Gastrocnemius medialis (tissue), 4 donors: ENCODE data around the gene TSPAN14. TPM values are rescaled to one million over a fixed set of nuclear protein-coding genes. Genes with fewer than 3 reads are reported as not detected.

Experiments
- ATAC-seq, 2 donors: fragments of 150-250 bp; one replicate each; pipeline ENCODE4 v1.9.1; 2016
- DNase-seq, 2 donors: peaks; one replicate each; pipeline ENCODE4 v3.0.0-alpha.2; 2019
- H3K27ac ChIP-seq, 4 donors: fragments of 200-600 bp; sonication (generic); 1 replicate in 1 of 4; 2 replicates in 3 of 4; pipeline ENCODE4 v1.5.1; 2016 to 2018; ENCODE audit warnings: mild to moderate bottlenecking in 2 of 4, moderate library complexity in 1 of 4
- H3K27me3 ChIP-seq, 3 donors: fragments of 200-600 bp; sonication (generic) in 2 of 3; 1 replicate in 1 of 3; 2 replicates in 2 of 3; pipeline versions ENCODE4 v1.5.1 to v1.6.0; 2016 to 2019; ENCODE audit warnings: mild to moderate bottlenecking in 1 of 3, moderate library complexity in 1 of 3
- H3K36me3 ChIP-seq, 2 donors: fragments of 200-600 bp; sonication (generic) in 1 of 2; one replicate each; pipeline ENCODE4 v1.5.1; 2017 to 2018
- H3K4me1 ChIP-seq, 2 donors: fragments of 200-600 bp; sonication (generic) in 1 of 2; one replicate each; pipeline ENCODE4 v1.5.1; 2016 to 2017; ENCODE audit warnings: mild to moderate bottlenecking in 2 of 2
- H3K4me3 ChIP-seq, 4 donors: fragments of 200-600 bp; sonication (generic) in 3 of 4; 1 replicate in 1 of 4; 2 replicates in 3 of 4; pipeline ENCODE4 v1.5.1; 2016 to 2019; ENCODE audit warnings: mild to moderate bottlenecking in 2 of 4
- H3K9me3 ChIP-seq, 3 donors: fragments of 200-600 bp; sonication (generic) in 2 of 3; 1 replicate in 1 of 3; 2 replicates in 2 of 3; pipeline ENCODE4 v1.5.1; 2016 to 2019
- POLR2A ChIP-seq, 2 donors: fragments of 450-650 bp; IDR thresholded peaks; one replicate each; pipeline ENCODE4 v1.6.1; 2017; ENCODE audit warnings: antibody characterized with exemption in 2 of 2, mild to moderate bottlenecking in 2 of 2, moderate library complexity in 2 of 2
- in situ Hi-C, 4 donors: fragments of 200-750 bp; cut with MboI; loops; one replicate each; pipeline versions ENCODE4 v1.15.0 to v1.8.0; 2017; ENCODE audit warnings: low sequenced_read_pairs in 4 of 4
- intact Hi-C: fragments of 100-400 bp; cut with DNase I; formaldehyde crosslinking; loops from one replicate; pipeline ENCODE4 v1.15.1; 2023; ENCODE audit warnings: low total_unique reads
- total RNA-seq, 4 donors: library from RNA; depleted of rRNA; stranded (reverse); fragments of >200 nt; gene quantifications; one replicate each; pipeline versions ENCODE4 v1.1.0 to v1.2.3, GENCODE V29; 2016
- TF ChIP-seq, protein P1 (sequence below), 5 experiments: fragments of 450-650 bp in 3 of 5; fragments of 200-600 bp in 2 of 5; sonication (generic) in 2 of 5; IDR thresholded peaks in 4 of 5; conservative IDR thresholded peaks in 1 of 5; 1 replicate in 4 of 5; 2 replicates in 1 of 5; pipeline ENCODE4 v1.5.1; 2016 to 2019; ENCODE audit warnings: antibody characterized with exemption in 5 of 5, mild to moderate bottlenecking in 3 of 5, moderate library complexity in 3 of 5

Gene TSPAN14
- total RNA-seq, 4 donors from 2014 or later = 22.6 to 29.3 (median 26.9) TPM

DNA sequence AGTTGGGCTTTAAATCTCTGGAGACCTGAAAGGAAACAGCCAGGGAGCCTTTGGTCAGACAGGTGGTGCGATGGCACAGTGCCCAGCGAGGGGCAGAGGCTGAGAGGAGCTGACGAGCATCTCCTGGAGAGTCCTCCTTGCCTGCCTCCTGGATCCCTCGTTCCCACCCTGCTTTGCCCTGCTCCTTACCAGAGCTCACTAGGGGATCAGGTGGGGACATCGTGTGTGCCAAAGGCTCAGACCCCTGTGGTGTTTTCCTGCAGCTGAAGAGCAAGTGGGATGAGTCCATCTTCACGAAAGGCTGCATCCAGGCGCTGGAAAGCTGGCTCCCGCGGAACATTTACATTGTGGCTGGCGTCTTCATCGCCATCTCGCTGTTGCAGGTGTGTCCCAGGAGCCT lies 61.8 kb downstream of the TSPAN14 start:
- Histone ChIP-seq H3K27me3 (no peaks in the 10 kb centered on the region), H3K9me3 (no peaks in the 10 kb centered on the region), H3K4me1 (peaks cover 7 to 10% of the 10 kb centered on the region in 2 donors), H3K36me3 (peaks cover 0 to 75% of the 10 kb centered on the region in 2 donors), H3K4me3 (no peak overlapping the region), H3K27ac (peak overlapping the region in 3 of 4 donors; percentile 29 to 52 (median 42))
- TF ChIP-seq, protein P1, sequence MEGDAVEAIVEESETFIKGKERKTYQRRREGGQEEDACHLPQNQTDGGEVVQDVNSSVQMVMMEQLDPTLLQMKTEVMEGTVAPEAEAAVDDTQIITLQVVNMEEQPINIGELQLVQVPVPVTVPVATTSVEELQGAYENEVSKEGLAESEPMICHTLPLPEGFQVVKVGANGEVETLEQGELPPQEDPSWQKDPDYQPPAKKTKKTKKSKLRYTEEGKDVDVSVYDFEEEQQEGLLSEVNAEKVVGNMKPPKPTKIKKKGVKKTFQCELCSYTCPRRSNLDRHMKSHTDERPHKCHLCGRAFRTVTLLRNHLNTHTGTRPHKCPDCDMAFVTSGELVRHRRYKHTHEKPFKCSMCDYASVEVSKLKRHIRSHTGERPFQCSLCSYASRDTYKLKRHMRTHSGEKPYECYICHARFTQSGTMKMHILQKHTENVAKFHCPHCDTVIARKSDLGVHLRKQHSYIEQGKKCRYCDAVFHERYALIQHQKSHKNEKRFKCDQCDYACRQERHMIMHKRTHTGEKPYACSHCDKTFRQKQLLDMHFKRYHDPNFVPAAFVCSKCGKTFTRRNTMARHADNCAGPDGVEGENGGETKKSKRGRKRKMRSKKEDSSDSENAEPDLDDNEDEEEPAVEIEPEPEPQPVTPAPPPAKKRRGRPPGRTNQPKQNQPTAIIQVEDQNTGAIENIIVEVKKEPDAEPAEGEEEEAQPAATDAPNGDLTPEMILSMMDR (IDR thresholded peaks at IDR 0.05 in 4 of 5, conservative IDR thresholded peaks at IDR 0.05 in 1 of 5) = no peak
- TF ChIP-seq POLR2A (IDR thresholded peaks at IDR 0.05) = no peak
- ATAC-seq = no peak
- intact Hi-C loops (no loop called here), in situ Hi-C loops (no loop called here)
- no peak for DNase-seq

DNA sequence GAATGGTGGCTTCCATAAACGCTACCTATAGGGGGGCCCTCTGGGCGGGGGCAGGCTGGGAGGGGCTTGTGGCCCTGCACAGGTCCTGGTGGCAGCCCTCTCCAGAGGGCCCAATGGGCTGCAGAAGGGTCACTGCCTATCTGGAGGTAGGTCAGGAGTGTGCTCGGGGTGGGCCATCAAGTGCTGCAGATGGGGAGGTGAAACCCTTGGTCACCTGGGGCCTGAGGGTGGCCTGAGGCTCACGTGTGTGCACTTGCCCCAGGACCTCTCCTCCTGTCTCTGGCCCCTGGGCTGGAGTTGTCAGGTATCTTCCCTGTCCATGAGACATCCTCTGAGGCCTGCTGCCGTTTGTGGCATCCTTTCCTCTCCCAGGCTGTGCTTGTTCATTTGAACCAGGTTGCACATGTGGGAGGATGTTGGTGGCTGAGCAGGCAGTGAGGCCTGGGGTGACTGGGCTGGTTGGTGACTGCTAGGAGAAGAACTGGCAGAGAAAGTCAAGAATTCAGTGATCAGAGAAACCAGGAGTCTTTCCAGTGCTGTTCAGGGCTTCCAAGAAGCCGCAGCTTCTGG lies 62.5 kb downstream of the TSPAN14 start:
- in situ Hi-C loops (no loop called here), intact Hi-C loops (no loop called here)
- peaks cover 0 to 75% of the 10 kb centered on the region in 2 donors for H3K36me3 ChIP-seq
- peaks cover 7 to 10% of the 10 kb centered on the region in 2 donors for H3K4me1 ChIP-seq
- no peaks in the 10 kb centered on the region for H3K9me3 ChIP-seq
- ATAC-seq (no peak), DNase-seq (no peak)
- no peak for TF ChIP-seq POLR2A (IDR thresholded peaks at IDR 0.05)
- TF ChIP-seq, protein P1 (IDR thresholded peaks at IDR 0.05 in 4 of 5, conservative IDR thresholded peaks at IDR 0.05 in 1 of 5) = no peak
- no peak overlapping the region for H3K4me3 ChIP-seq
- peak overlapping the region in 3 of 4 donors; percentile 9 to 56 (median 52) for H3K27ac ChIP-seq
- no peaks in the 10 kb centered on the region for H3K27me3 ChIP-seq

DNA sequence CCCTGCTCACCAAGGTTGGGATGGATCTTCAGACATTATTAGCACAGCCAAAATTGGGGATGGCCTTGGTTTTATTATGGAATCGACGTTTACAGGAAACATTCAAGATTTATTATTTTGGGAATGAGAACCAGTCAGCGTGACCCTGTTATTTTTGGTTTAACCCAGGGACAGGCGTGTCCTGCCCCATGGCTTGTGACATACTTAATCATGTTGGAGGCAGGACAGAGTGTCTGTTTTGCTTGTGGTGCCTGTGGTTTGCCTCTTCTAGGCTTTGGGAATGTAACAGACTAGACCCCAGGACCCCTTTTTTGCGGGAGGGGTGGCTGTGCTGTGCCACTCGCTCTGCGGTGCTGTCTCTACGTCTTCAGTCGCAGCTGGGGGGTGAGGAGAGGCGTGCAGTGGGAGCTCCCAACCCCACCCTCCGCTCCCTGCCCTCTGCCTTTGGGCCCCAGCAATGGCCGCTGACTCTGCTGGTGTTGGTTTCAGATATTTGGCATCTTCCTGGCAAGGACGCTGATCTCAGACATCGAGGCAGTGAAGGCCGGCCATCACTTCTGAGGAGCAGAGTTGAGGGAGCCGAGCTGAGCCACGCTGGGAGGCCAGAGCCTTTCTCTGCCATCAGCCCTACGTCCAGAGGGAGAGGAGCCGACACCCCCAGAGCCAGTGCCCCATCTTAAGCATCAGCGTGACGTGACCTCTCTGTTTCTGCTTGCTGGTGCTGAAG lies 63.5 kb downstream of the TSPAN14 start:
- Histone ChIP-seq H3K27ac (peak overlapping the region; percentile 43 to 58 (median 48)), H3K4me3 (no peak overlapping the region), H3K36me3 (peaks cover 0 to 66% of the 10 kb centered on the region in 2 donors), H3K27me3 (no peaks in the 10 kb centered on the region), H3K4me1 (peaks cover 7 to 10% of the 10 kb centered on the region in 2 donors), H3K9me3 (no peaks in the 10 kb centered on the region)
- intact Hi-C loops = no loop called here
- in situ Hi-C loops = no loop called here
- ATAC-seq (peak in 1 of 2 donors; percentile 52), DNase-seq (no peak)
- TF ChIP-seq POLR2A (IDR thresholded peaks at IDR 0.05) = no peak
- TF ChIP-seq, protein P1 (IDR thresholded peaks at IDR 0.05 in 4 of 5, conservative IDR thresholded peaks at IDR 0.05 in 1 of 5) = no peak

DNA sequence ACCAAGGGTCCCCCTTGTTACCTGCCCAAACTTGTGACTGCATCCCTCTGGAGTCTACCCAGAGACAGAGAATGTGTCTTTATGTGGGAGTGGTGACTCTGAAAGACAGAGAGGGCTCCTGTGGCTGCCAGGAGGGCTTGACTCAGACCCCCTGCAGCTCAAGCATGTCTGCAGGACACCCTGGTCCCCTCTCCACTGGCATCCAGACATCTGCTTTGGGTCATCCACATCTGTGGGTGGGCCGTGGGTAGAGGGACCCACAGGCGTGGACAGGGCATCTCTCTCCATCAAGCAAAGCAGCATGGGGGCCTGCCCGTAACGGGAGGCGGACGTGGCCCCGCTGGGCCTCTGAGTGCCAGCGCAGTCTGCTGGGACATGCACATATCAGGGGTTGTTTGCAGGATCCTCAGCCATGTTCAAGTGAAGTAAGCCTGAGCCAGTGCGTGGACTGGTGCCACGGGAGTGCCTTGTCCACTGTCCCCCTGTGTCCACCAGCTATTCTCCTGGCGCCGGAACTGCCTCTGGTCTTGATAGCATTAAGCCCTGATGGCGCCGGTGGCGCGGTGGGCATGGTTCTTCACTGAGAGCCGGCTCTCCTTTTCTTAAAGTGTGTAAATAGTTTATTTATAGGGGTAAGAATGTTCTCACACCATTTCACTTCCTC lies 64.2 kb downstream of the TSPAN14 start:
- H3K9me3 ChIP-seq = no peaks in the 10 kb centered on the region
- intact Hi-C loops = no loop called here
- no peak for TF ChIP-seq POLR2A (IDR thresholded peaks at IDR 0.05)
- TF ChIP-seq, protein P1 (IDR thresholded peaks at IDR 0.05 in 4 of 5, conservative IDR thresholded peaks at IDR 0.05 in 1 of 5) = no peak
- DNase-seq (no peak), ATAC-seq (no peak)
- peaks cover 0 to 59% of the 10 kb centered on the region in 2 donors for H3K36me3 ChIP-seq
- H3K4me1 ChIP-seq = peaks cover 7 to 10% of the 10 kb centered on the region in 2 donors
- peak overlapping the region; percentile 39 to 58 (median 44) for H3K27ac ChIP-seq
- in situ Hi-C loops = no loop called here
- no peak overlapping the region for H3K4me3 ChIP-seq
- no peaks in the 10 kb centered on the region for H3K27me3 ChIP-seq
